Epithelial cell of proximal tubule (primary cell): ENCODE measurements around the gene SCO2. TPM values are rescaled to one million over a fixed set of nuclear protein-coding genes. Genes with fewer than 3 reads are reported as not detected.

Source experiments
- DNase-seq: peaks from one replicate; pipeline ENCODE4 v3.0.0-alpha.2; 2011; ENCODE audit warnings: low read depth
- H3K4me3 ChIP-seq: 2 replicates; pipeline ENCODE4 v1.5.1; 2011; ENCODE audit warnings: low read depth, mild to moderate bottlenecking, low read length
- CTCF ChIP-seq: conservative IDR thresholded peaks from 2 replicates; pipeline ENCODE4 v1.5.1; 2012; ENCODE audit warnings: low read depth, mild to moderate bottlenecking, low read length
- total RNA-seq: library from RNA; depleted of rRNA; stranded (reverse); fragments of >200 nt; gene quantifications from 2 replicates; pipeline ENCODE4 v1.2.3, GENCODE V29; 2015

The SCO2 gene
- total RNA-seq, 1 donor from 2014 or later, result not detected

- no peak for TF ChIP-seq CTCF
- no peak for DNase-seq
- H3K4me3 ChIP-seq, result peak within 1 kb of the TSS; percentile 99
These were observed 17.9 kb downstream of the SCO2 start, which contains the start of gene LMF2 for GRCh38 chr22:50507421-50507990. TSS of gene LMF2 (minus strand) at chr22:50507702. CDS start at chr22:50507675, 27 bp downstream.

- no peak for DNase-seq
- no peak for TF ChIP-seq CTCF
- peak overlapping the region; percentile 99 for H3K4me3 ChIP-seq
These were observed 18.6 kb downstream of the SCO2 start for GRCh38 chr22:50506611-50507420.

- TF ChIP-seq CTCF, result no peak
- H3K4me3 ChIP-seq, result peak overlapping the region; percentile 99
- no peak for DNase-seq
These were observed 19.4 kb downstream of the SCO2 start for GRCh38 chr22:50505776-50506610.

- no peak for TF ChIP-seq CTCF
- no peak overlapping the region for H3K4me3 ChIP-seq
- no peak for DNase-seq
These were observed 20.1 kb downstream of the SCO2 start for GRCh38 chr22:50505276-50505775.

- TF ChIP-seq CTCF, result no peak
- DNase-seq, result no peak
- no peak overlapping the region for H3K4me3 ChIP-seq
These were observed 20.8 kb downstream of the SCO2 start for GRCh38 chr22:50504369-50505211.
